B cell (primary cell): ENCODE results near the gene TECTA. TPM values are rescaled to one million over a fixed set of nuclear protein-coding genes. Genes with fewer than 3 reads are reported as not detected.

ENCODE experiments used
- ATAC-seq: fragments of 200-7000 bp; cut with Tn5 transposase; one replicate; pipeline ENCODE4 v1.10.0; 2021; ENCODE audit warnings: low read depth, mild to moderate bottlenecking, moderate number of reproducible peaks, moderate library complexity
- CTCF ChIA-PET: fragments of 350-600 bp; sonication (Branson Sonifier 250); formaldehyde crosslinking; loops from one replicate; lab custom pipeline; 2021; ENCODE audit warnings: antibody characterized with exemption, inconsistent platforms; lab: Charles Lee
- POLR2A ChIA-PET: fragments of 350-600 bp; sonication (Branson Sonifier 250); formaldehyde crosslinking; loops from one replicate; lab custom pipeline; 2021; ENCODE audit warnings: antibody characterized with exemption; lab: Charles Lee
- DNase-seq: peaks from one replicate; pipeline ENCODE4 v3.0.0; 2013
- H2AFZ ChIP-seq: 2 replicates; pipeline ENCODE4 v1.6.1; 2012; ENCODE audit warnings: mild to moderate bottlenecking, low read depth, low read length; ENCODE audit not compliant: insufficient read depth, poor library complexity, severe bottlenecking
- H3K27ac ChIP-seq, 2 donors: 1 replicate in 1 of 2; 2 replicates in 1 of 2; pipeline ENCODE4 v1.5.1; 2012 to 2013; ENCODE audit warnings: low read length in 2 of 2, mild to moderate bottlenecking in 2 of 2, moderate library complexity in 1 of 2
- H3K27me3 ChIP-seq, 4 experiments: fragments of 200-600 bp in 1 of 4; sonication (generic) in 1 of 4; replicated peaks in 1 of 4; 1 replicate in 2 of 4; 2 replicates in 2 of 4; pipeline versions ENCODE4 v1.6.1 to v1.7.0; 2013 to 2016; ENCODE audit warnings: low read length in 3 of 4, mild to moderate bottlenecking in 2 of 4, mixed read lengths in 1 of 4, moderate library complexity in 1 of 4; ENCODE audit not compliant: insufficient read depth in 4 of 4, control insufficient read depth in 3 of 4; ENCODE audit errors: control extremely low read depth in 1 of 4
- H3K36me3 ChIP-seq, 2 experiments: replicated peaks in 1 of 2; 1 replicate in 1 of 2; 2 replicates in 1 of 2; pipeline versions ENCODE4 v1.6.1 to v1.7.1; 2013; ENCODE audit warnings: low read length in 1 of 2; ENCODE audit not compliant: insufficient read depth in 2 of 2, control insufficient read depth in 1 of 2; ENCODE audit errors: control extremely low read depth in 1 of 2, extremely low read depth in 1 of 2
- H3K4me1 ChIP-seq, 2 donors: fragments of 200-600 bp in 1 of 2; sonication (generic) in 1 of 2; 1 replicate in 1 of 2; 2 replicates in 1 of 2; pipeline versions ENCODE4 v1.5.1 to v1.6.1; 2013 to 2017; ENCODE audit warnings: low read length in 2 of 2; ENCODE audit not compliant: control insufficient read depth in 2 of 2, insufficient read depth in 2 of 2
- H3K4me2 ChIP-seq: replicated peaks from 2 replicates; pipeline ENCODE3; 2012; ENCODE audit warnings: mild to moderate bottlenecking, low read depth, low read length; ENCODE audit not compliant: poor library complexity, severe bottlenecking
- H3K4me3 ChIP-seq, 5 experiments: fragments of 200-600 bp in 1 of 5; sonication (generic) in 1 of 5; 1 replicate in 3 of 5; 2 replicates in 2 of 5; pipeline versions ENCODE4 v1.5.1 to v1.7.0; 2011 to 2016; ENCODE audit warnings: low read length in 4 of 5, mild to moderate bottlenecking in 4 of 5, low read depth in 2 of 5, control low read depth in 1 of 5, moderate library complexity in 1 of 5; ENCODE audit not compliant: insufficient read depth in 1 of 5; ENCODE audit errors: control extremely low read depth in 1 of 5, extremely low read depth in 1 of 5
- H3K79me2 ChIP-seq: fragments of 200-600 bp; sonication (generic); one replicate; pipeline ENCODE4 v1.6.0; 2016; ENCODE audit warnings: low read length; ENCODE audit not compliant: control insufficient read depth, insufficient read depth
- H3K9ac ChIP-seq: fragments of 200-600 bp; sonication (generic); 2 replicates; pipeline ENCODE4 v1.6.1; 2017; ENCODE audit warnings: mild to moderate bottlenecking, low read length, moderate library complexity
- H3K9me3 ChIP-seq, 3 donors: one replicate each; pipeline versions ENCODE4 v1.6.1 to v1.7.1; 2013; ENCODE audit warnings: low read length in 2 of 3; ENCODE audit not compliant: control insufficient read depth in 2 of 3, insufficient read depth in 1 of 3; ENCODE audit errors: control extremely low read depth in 1 of 3
- H4K20me1 ChIP-seq: 2 replicates; pipeline ENCODE4 v1.6.0; 2012; ENCODE audit warnings: mild to moderate bottlenecking, low read length; ENCODE audit not compliant: insufficient read depth, control insufficient read depth, poor library complexity, severe bottlenecking
- H3K27ac Mint-ChIP-seq: one replicate; pipeline ENCODE4 v1.8.0; 2021; ENCODE audit warnings: mixed read lengths
- H3K27me3 Mint-ChIP-seq: one replicate; pipeline ENCODE4 v1.8.0; 2021; ENCODE audit warnings: mixed read lengths
- H3K4me1 Mint-ChIP-seq: one replicate; pipeline ENCODE4 v1.8.0; 2021; ENCODE audit warnings: mixed read lengths
- H3K4me3 Mint-ChIP-seq: one replicate; pipeline ENCODE4 v1.8.0; 2021; ENCODE audit warnings: mixed read lengths
- H3K9me3 Mint-ChIP-seq: one replicate; pipeline ENCODE4 v1.8.0; 2022; ENCODE audit warnings: mixed read lengths; ENCODE audit not compliant: insufficient read depth
- CTCF ChIP-seq: fragments of 200-600 bp; IDR thresholded peaks from one replicate; pipeline ENCODE4 v1.8.0; 2022; ENCODE audit warnings: antibody characterized with exemption, mild to moderate bottlenecking
- EZH2 ChIP-seq: IDR thresholded peaks from 2 replicates; pipeline ENCODE4 v1.6.1; 2012; ENCODE audit warnings: borderline replicate concordance, low read depth, mild to moderate bottlenecking, moderate library complexity, low read length; ENCODE audit not compliant: insufficient read depth, poor library complexity, severe bottlenecking
- WGBS: methylation state at CpG from one replicate; pipeline ENCODE4 v1.1.5; 2013; ENCODE audit warnings: missing lambda C conversion rate; ENCODE audit not compliant: insufficient coverage; 5-methylcytosine and 5-hydroxymethylcytosine counted together
- intact Hi-C: fragments of 100-400 bp; cut with micrococcal nuclease; formaldehyde crosslinking; loops from one replicate; pipeline ENCODE4 v1.10.0; 2022
- polyA plus RNA-seq: library from polyadenylated mRNA; depleted of rRNA; stranded (reverse); fragments of >200 nt; gene quantifications from 2 replicates; pipeline ENCODE4 v1.2.3, GENCODE V29; 2012
- total RNA-seq, 2 donors: library from RNA; stranded (reverse); fragments of 120-200 nt in 1 of 2; gene quantifications; 1 replicate in 1 of 2; 2 replicates in 1 of 2; pipeline versions ENCODE4 v1.2.3 to v1.2.4, GENCODE V29; 2013 to 2022

Gene TECTA
- total and polyA plus RNA-seq, 2 donors (not counting 1 experiment from before 2014, with no cell fraction given), result 0.47 to 0.51 TPM

- no peak for TF ChIP-seq CTCF
- no peak for TF ChIP-seq EZH2
- H3K4me2 ChIP-seq, result no peak overlapping the region
- no peaks in the 10 kb centered on the region for H3K4me1 Mint-ChIP-seq
- ChIA-PET CTCF (no interaction called here), POLR2A (no interaction called here)
- H3K27me3 ChIP-seq, result no peaks in the 10 kb centered on the region
- ATAC-seq, result no peak
- H3K9me3 ChIP-seq, result no peaks in the 10 kb centered on the region
- H3K79me2 ChIP-seq, result no peaks in the 10 kb centered on the region
- no peak overlapping the region for H3K4me3 ChIP-seq
- H3K4me1 ChIP-seq, result no peaks in the 10 kb centered on the region
- no peaks in the 10 kb centered on the region for H4K20me1 ChIP-seq
- H3K36me3 ChIP-seq, result peaks cover 2 to 29% of the 10 kb centered on the region in 2 experiments
- intact Hi-C loops, result no loop called here
- no peak overlapping the region for H3K4me3 Mint-ChIP-seq
- no peaks in the 10 kb centered on the region for H3K9me3 Mint-ChIP-seq
- no peak for DNase-seq
- H3K27ac ChIP-seq, result no peak overlapping the region
- no peak overlapping the region for H3K9ac ChIP-seq
- no CpG with 5 or more reads among the region's 3 CpGs for WGBS
- no peak overlapping the region for H3K27ac Mint-ChIP-seq
- no peaks in the 10 kb centered on the region for H3K27me3 Mint-ChIP-seq
- no peak overlapping the region for H2AFZ ChIP-seq
Observed at GRCh38 chr11:121058941-121059340, 42.1 kb upstream of the TECTA start.

- TF ChIP-seq CTCF, result no peak
- TF ChIP-seq EZH2, result no peak
Observed at GRCh38 chr11:121059605-121060004, 41.4 kb upstream of the TECTA start.

More at GRCh38 chr11:121059605-121060004, 41.4 kb upstream of the TECTA start:
- Histone ChIP-seq H3K4me1 (no peaks in the 10 kb centered on the region), H4K20me1 (no peaks in the 10 kb centered on the region), H3K4me2 (no peak overlapping the region), H2AFZ (no peak overlapping the region), H3K27ac (no peak overlapping the region), H3K27me3 (no peaks in the 10 kb centered on the region), H3K79me2 (no peaks in the 10 kb centered on the region), H3K36me3 (peaks cover 0 to 22% of the 10 kb centered on the region in 2 experiments), H3K9me3 (no peaks in the 10 kb centered on the region), H3K9ac (no peak overlapping the region), H3K4me3 (no peak overlapping the region)
- intact Hi-C loops, result no loop called here
- ATAC-seq, result no peak
- ChIA-PET CTCF (no interaction called here), POLR2A (no interaction called here)
- H3K27ac Mint-ChIP-seq, result no peak overlapping the region
- H3K4me3 Mint-ChIP-seq, result no peak overlapping the region
- H3K27me3 Mint-ChIP-seq, result no peaks in the 10 kb centered on the region
- no peaks in the 10 kb centered on the region for H3K9me3 Mint-ChIP-seq
- WGBS, result no CpG with 5 or more reads among the region's 3 CpGs
- no peaks in the 10 kb centered on the region for H3K4me1 Mint-ChIP-seq
- DNase-seq, result no peak
